Transverse colon (tissue), 4 donors: ENCODE results near the gene GPR142.

ENCODE experiments used
- POLR2A ChIP-seq: fragments of 450-650 bp; IDR thresholded peaks from one replicate; pipeline ENCODE4 v1.6.1; 2016; ENCODE audit warnings: antibody characterized with exemption, mild to moderate bottlenecking, moderate library complexity
- POLR2AphosphoS5 ChIP-seq, 3 donors: sonication (generic); formaldehyde crosslinking; IDR thresholded peaks; one replicate each; pipeline ENCODE4 v1.6.1; 2016; ENCODE audit warnings: antibody characterized with exemption in 3 of 3
- TF ChIP-seq, protein P1 (sequence below), 5 experiments: fragments of 200-600 bp in 3 of 5; fragments of 450-650 bp in 2 of 5; sonication (generic) in 3 of 5; IDR thresholded peaks; 1 replicate in 2 of 5; 2 replicates in 3 of 5; pipeline ENCODE4 v1.5.1; 2016 to 2017; ENCODE audit warnings: antibody characterized with exemption in 5 of 5, inconsistent platforms in 3 of 5, mild to moderate bottlenecking in 2 of 5, moderate library complexity in 1 of 5

DNA sequence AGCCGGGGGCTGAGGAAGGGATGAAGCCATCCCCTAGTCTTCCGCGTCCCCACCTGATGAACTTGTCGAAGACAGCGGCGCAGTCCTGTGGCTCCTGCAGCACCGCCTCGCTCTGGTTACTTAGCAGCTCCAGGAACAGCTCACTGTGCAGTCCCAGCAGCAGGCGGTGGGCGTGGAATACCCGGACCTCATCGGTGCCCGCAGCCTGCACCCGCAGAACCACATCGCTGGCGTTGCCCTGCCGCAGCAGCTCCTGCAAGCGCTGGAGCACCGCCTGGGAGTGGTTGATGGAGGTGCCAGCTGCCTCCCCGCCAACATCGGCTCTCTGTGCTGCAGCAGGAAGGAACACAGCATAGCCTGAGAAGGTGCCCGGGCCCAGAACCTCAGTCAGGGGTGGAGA, 7.4 kb upstream of the GPR142 start:
- TF ChIP-seq POLR2A (no peak), POLR2AphosphoS5 (IDR thresholded peaks at IDR 0.05) (no peak)
- TF ChIP-seq, protein P1, sequence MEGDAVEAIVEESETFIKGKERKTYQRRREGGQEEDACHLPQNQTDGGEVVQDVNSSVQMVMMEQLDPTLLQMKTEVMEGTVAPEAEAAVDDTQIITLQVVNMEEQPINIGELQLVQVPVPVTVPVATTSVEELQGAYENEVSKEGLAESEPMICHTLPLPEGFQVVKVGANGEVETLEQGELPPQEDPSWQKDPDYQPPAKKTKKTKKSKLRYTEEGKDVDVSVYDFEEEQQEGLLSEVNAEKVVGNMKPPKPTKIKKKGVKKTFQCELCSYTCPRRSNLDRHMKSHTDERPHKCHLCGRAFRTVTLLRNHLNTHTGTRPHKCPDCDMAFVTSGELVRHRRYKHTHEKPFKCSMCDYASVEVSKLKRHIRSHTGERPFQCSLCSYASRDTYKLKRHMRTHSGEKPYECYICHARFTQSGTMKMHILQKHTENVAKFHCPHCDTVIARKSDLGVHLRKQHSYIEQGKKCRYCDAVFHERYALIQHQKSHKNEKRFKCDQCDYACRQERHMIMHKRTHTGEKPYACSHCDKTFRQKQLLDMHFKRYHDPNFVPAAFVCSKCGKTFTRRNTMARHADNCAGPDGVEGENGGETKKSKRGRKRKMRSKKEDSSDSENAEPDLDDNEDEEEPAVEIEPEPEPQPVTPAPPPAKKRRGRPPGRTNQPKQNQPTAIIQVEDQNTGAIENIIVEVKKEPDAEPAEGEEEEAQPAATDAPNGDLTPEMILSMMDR (IDR thresholded peaks at IDR 0.05), result no peak
